Measurements from ENCODE around the gene NRM. TPM values are rescaled to one million over a fixed set of nuclear protein-coding genes. Genes with fewer than 3 reads are reported as not detected.

NRM gene
- total and polyA plus RNA-seq, 2 of the 13 experiments (the other 11 are each of a cell fraction or from before 2014, with no cell fraction given) = 12.5 to 16.0 TPM

DNA sequence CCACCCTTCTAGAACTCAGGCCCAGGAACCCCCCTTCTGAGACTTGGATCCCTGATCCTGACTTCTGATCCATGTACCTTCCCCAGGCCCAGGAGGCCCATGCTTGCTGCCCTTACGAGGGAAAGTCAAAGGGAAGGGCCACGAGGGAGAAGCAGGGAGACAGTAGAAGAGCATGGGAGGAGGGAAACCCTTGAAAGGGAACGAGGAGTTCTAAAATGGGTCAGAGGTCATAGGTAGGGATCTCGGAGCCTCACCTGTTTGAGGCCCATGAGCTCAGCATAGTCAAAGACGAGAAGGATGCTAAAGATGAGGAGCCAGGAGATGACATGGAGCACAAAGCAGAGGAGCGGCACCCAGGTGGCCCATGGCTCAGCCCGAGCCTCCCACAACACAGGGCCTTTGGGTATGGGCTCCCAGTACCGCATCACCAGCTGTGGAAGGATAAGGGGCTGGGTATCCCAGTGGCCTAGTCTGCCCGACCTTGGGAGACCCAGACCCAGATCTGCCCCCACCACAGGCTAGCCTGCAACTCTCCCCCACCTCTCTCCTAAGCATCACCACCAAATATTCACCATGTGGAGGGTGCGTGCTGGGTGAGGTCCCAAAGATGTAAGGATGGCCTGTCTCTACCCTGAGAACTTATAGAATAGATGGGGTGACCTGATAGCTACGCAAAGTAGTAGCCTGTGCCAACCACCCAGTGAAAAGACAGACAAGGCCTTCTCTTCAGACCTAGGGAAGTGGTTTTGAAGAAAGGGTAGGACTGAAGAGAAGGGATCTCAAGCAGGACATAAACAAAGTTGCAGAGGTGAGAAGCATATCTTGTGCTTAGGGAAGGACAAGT lies 1.5 kb downstream of the NRM start (continued):
- TF ChIP-seq, protein P1, sequence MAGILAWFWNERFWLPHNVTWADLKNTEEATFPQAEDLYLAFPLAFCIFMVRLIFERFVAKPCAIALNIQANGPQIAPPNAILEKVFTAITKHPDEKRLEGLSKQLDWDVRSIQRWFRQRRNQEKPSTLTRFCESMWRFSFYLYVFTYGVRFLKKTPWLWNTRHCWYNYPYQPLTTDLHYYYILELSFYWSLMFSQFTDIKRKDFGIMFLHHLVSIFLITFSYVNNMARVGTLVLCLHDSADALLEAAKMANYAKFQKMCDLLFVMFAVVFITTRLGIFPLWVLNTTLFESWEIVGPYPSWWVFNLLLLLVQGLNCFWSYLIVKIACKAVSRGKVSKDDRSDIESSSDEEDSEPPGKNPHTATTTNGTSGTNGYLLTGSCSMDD (CRISPR knock-in tag; IDR thresholded peaks at IDR 0.05) = no peak
- no peak for TF ChIP-seq ZNF460 (CRISPR knock-in tag; IDR thresholded peaks at IDR 0.05; ENCODE audit: borderline replicate concordance)

DNA sequence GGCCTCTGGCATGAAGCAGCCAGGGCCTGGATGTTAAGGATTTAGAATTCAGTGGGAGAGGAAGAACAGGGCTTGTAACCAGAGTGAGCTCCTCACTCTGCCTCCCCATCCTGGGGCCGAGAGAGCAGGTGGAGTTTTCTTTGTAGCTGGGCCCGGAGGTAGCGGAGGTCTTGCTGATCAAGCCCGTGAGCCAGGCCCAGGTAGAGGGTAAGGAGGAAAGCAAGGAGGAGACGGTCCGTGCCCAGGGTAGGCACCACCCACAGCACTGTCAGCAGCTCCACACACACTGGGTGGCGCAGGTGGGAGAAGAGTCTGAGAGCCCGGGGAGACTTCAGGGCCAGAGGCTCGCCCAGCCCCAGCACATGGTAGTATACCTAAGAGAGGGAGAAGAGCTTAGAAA lies 2.2 kb downstream of the NRM start:
- in situ Hi-C loops (cut with HindIII; ENCODE audit: extremely low pct_ligation_motif_present, low pct_unique_long_range_greater_than_20kb) = loop anchor here (25.0 kb wide), 1 partner anchor 399 kb away; no protein-coding TSS in a partner anchor
- TF ChIP-seq, protein P2, sequence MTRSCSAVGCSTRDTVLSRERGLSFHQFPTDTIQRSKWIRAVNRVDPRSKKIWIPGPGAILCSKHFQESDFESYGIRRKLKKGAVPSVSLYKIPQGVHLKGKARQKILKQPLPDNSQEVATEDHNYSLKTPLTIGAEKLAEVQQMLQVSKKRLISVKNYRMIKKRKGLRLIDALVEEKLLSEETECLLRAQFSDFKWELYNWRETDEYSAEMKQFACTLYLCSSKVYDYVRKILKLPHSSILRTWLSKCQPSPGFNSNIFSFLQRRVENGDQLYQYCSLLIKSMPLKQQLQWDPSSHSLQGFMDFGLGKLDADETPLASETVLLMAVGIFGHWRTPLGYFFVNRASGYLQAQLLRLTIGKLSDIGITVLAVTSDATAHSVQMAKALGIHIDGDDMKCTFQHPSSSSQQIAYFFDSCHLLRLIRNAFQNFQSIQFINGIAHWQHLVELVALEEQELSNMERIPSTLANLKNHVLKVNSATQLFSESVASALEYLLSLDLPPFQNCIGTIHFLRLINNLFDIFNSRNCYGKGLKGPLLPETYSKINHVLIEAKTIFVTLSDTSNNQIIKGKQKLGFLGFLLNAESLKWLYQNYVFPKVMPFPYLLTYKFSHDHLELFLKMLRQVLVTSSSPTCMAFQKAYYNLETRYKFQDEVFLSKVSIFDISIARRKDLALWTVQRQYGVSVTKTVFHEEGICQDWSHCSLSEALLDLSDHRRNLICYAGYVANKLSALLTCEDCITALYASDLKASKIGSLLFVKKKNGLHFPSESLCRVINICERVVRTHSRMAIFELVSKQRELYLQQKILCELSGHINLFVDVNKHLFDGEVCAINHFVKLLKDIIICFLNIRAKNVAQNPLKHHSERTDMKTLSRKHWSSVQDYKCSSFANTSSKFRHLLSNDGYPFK (CRISPR knock-in tag; IDR thresholded peaks at IDR 0.05; ENCODE audit: borderline replicate concordance) = 0 out of 2 replicates have a peak, but pooled peaks have one; percentile 7
- TF ChIP-seq, protein P3, sequence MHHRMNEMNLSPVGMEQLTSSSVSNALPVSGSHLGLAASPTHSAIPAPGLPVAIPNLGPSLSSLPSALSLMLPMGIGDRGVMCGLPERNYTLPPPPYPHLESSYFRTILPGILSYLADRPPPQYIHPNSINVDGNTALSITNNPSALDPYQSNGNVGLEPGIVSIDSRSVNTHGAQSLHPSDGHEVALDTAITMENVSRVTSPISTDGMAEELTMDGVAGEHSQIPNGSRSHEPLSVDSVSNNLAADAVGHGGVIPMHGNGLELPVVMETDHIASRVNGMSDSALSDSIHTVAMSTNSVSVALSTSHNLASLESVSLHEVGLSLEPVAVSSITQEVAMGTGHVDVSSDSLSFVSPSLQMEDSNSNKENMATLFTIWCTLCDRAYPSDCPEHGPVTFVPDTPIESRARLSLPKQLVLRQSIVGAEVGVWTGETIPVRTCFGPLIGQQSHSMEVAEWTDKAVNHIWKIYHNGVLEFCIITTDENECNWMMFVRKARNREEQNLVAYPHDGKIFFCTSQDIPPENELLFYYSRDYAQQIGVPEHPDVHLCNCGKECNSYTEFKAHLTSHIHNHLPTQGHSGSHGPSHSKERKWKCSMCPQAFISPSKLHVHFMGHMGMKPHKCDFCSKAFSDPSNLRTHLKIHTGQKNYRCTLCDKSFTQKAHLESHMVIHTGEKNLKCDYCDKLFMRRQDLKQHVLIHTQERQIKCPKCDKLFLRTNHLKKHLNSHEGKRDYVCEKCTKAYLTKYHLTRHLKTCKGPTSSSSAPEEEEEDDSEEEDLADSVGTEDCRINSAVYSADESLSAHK (CRISPR knock-in tag; IDR thresholded peaks at IDR 0.05; ENCODE audit: borderline replicate concordance) = no peak
- Histone ChIP-seq H3K4me2 (ENCODE audit: low read depth, low read length) (peak overlapping the region; percentile 84; the same call in 1 of the 2 replicates), H3K79me2 (ENCODE audit: insufficient read depth, low read length) (no peaks in the 10 kb centered on the region), H3K4me1 (ENCODE audit: insufficient read depth, low read length) (peaks cover 64% of the 10 kb centered on the region), H3K9ac (ENCODE audit: insufficient read depth, low read depth, low read length) (no peak overlapping the region), H4K20me1 (ENCODE audit: insufficient read depth, low read length) (no peaks in the 10 kb centered on the region), H3K9me3 (ENCODE audit: low read length) (no peaks in the 10 kb centered on the region), H2AFZ (ENCODE audit: low read length) (no peak overlapping the region), H3K36me3 (replicated peaks in 1 of 2; ENCODE audit: control insufficient read depth in 1 of 2, insufficient read depth in 2 of 2, low read length in 2 of 2) (no peaks in the 10 kb centered on the region), H3K27ac (ENCODE audit: extremely low read length, insufficient read depth, low read length) (no peak overlapping the region), H3K27me3 (ENCODE audit: control insufficient read depth in 1 of 2, insufficient read depth in 2 of 2, low read length in 2 of 2) (no peaks in the 10 kb centered on the region), H3K4me3 (replicated peaks in 1 of 3; ENCODE audit: insufficient read depth in 1 of 3, low read depth in 2 of 3, low read length in 3 of 3) (no peak overlapping the region; a peak in 2 of 6 replicates)
- WGBS (ENCODE audit: low lambda C conversion rate) = 94% methylated on average over 9 of the region's 9 CpGs
- intact Hi-C loops (cut with micrococcal nuclease; ENCODE audit: unreplicated experiment) = no loop called here
- no peak for DNase-seq (ENCODE audit: low spot score)
- POLR2A ChIA-PET = interaction anchor here (1.0 to 3.0 kb wide), 7 partner anchors 8 to 71 kb away, joined by 3 to 23 read pairs (median 4); partner anchors contain the start of genes DHX16, MDC1, MRPS18B and TUBB
- CTCF ChIA-PET (ENCODE audit: low intra/inter-chr PET ratio, low total read pairs) = interaction anchor here (1.7 kb wide), 1 partner anchor 10 kb away, joined by 6 read pairs; no protein-coding TSS in a partner anchor
- no TSS peak for BruUV-seq (replicated peaks)
- no peak for ATAC-seq
- FAIRE-seq = no peak

Measured in HepG2 (cell line).